GM12892 (cell line): Measurements from ENCODE around the gene ZNF652.
"Not testable (repeated sequence)": the region's sequence is repeated elsewhere in the genome, so short reads cannot be mapped to it uniquely, and the experiment has no call there.

Source experiments
- DNase-seq: peaks from one replicate; pipeline ENCODE4 v3.0.0; 2011; ENCODE audit not compliant: insufficient read length
- FAIRE-seq: peaks from 2 replicates; lab custom pipeline; 2011; peaks lifted over from hg19 to GRCh38; lab: Jason Lieb, UNC
- POLR2A ChIP-seq: IDR thresholded peaks from 2 replicates; pipeline ENCODE4 v1.6.1; 2011; ENCODE audit warnings: low read depth, low read length, control low read depth
- POLR2AphosphoS5 ChIP-seq: IDR thresholded peaks from 2 replicates; pipeline ENCODE4 v1.6.1; 2011; ENCODE audit warnings: low read depth, low read length, control low read depth
- TAF1 ChIP-seq: IDR thresholded peaks from 2 replicates; pipeline ENCODE4 v1.6.1; 2011; ENCODE audit warnings: low read depth, mild to moderate bottlenecking, control low read depth, low read length, borderline replicate concordance

ZNF652 gene

GRCh38 chr17:49397586-49397985, 35.5 kb upstream of the ZNF652 start:
- no peak for TF ChIP-seq POLR2A
- TF ChIP-seq POLR2AphosphoS5, result no peak
- TF ChIP-seq TAF1, result no peak
- FAIRE-seq, result no peak
- no peak for DNase-seq

- no peak for TF ChIP-seq POLR2A
- no peak for TF ChIP-seq POLR2AphosphoS5
- no peak for TF ChIP-seq TAF1
- no peak for DNase-seq
These were observed 31.6 kb upstream of the ZNF652 start for GRCh38 chr17:49393491-49394255.

GRCh38 chr17:49390548-49391324, 28.7 kb upstream of the ZNF652 start:
- FAIRE-seq, result peak; percentile 74
- DNase-seq, result peak; percentile 61
- TF ChIP-seq POLR2AphosphoS5, result no peak; the same call in 1 of the 2 replicates
- TF ChIP-seq POLR2A, result peak; percentile 65; the same call in 1 of the 2 replicates
- TF ChIP-seq TAF1, result peak; percentile 18; the same call in 1 of the 2 replicates

More at GRCh38 chr17:49393491-49394255, 31.6 kb upstream of the ZNF652 start:
- no peak for FAIRE-seq

- FAIRE-seq, result peak; percentile 62
- DNase-seq, result not testable (repeated sequence)
These were observed 27.7 kb upstream of the ZNF652 start for GRCh38 chr17:49389514-49390347.

GRCh38 chr17:49388692-49389513, 26.9 kb upstream of the ZNF652 start:
- TF ChIP-seq POLR2A, result no peak
- FAIRE-seq (no peak), DNase-seq (no peak)

GRCh38 chr17:49388290-49388640, 26.2 kb upstream of the ZNF652 start:
- FAIRE-seq, result peak; percentile 70
- TF ChIP-seq POLR2A (no peak), POLR2AphosphoS5 (no peak), TAF1 (no peak)
- DNase-seq, result peak; percentile 40

- FAIRE-seq, result peak; percentile 83
- TF ChIP-seq POLR2A (no peak), POLR2AphosphoS5 (no peak), TAF1 (no peak)
- DNase-seq, result no peak
These were observed 25.6 kb upstream of the ZNF652 start for GRCh38 chr17:49387498-49388289.

GRCh38 chr17:49386373-49386772, 24.3 kb upstream of the ZNF652 start:
- DNase-seq, result no peak
- no peak for FAIRE-seq
- TF ChIP-seq TAF1 (no peak), POLR2AphosphoS5 (no peak), POLR2A (no peak)

GRCh38 chr17:49384951-49385350, 22.9 kb upstream of the ZNF652 start:
- no peak for TF ChIP-seq POLR2A
- no peak for TF ChIP-seq TAF1
- TF ChIP-seq POLR2AphosphoS5, result no peak
- no peak for FAIRE-seq
- DNase-seq, result no peak

- no peak for TF ChIP-seq POLR2AphosphoS5
- no peak for TF ChIP-seq POLR2A
- TF ChIP-seq TAF1, result no peak
- DNase-seq, result no peak
- no peak for FAIRE-seq
These were observed 21.0 kb upstream of the ZNF652 start for GRCh38 chr17:49383060-49383459.
